Cardiac muscle cell (in vitro differentiated cells and primary cell): ENCODE results near the gene OST4. TPM values are rescaled to one million over a fixed set of nuclear protein-coding genes. Genes with fewer than 3 reads are reported as not detected.

ENCODE experiments used
- DNase-seq, 2 donors: peaks; one replicate each; pipeline versions ENCODE4 v3.0.0 to v3.0.0-alpha.2; 2010 to 2017; ENCODE audit warnings: low read depth in 1 of 2, low spot score in 1 of 2
- H3K27ac ChIP-seq: fragments of 200-600 bp; sonication (generic); 2 replicates; pipeline ENCODE4 v1.5.1; 2016
- H3K27me3 ChIP-seq: fragments of 200-600 bp; sonication (generic); 2 replicates; pipeline ENCODE4 v1.6.0; 2016; ENCODE audit warnings: control low read depth
- H3K36me3 ChIP-seq: fragments of 200-600 bp; sonication (generic); 2 replicates; pipeline ENCODE4 v1.5.1; 2016; ENCODE audit warnings: control low read depth
- H3K4me1 ChIP-seq: fragments of 200-600 bp; sonication (generic); 2 replicates; pipeline ENCODE4 v1.8.1; 2017; ENCODE audit warnings: low read depth, mild to moderate bottlenecking, mixed run types
- H3K4me3 ChIP-seq: fragments of 200-600 bp; sonication (generic); 2 replicates; pipeline ENCODE4 v1.5.1; 2016; ENCODE audit warnings: mild to moderate bottlenecking
- H3K9me3 ChIP-seq: fragments of 200-600 bp; sonication (generic); 2 replicates; pipeline ENCODE4 v1.5.1; 2017; ENCODE audit warnings: low read depth, mild to moderate bottlenecking, control low read depth
- polyA plus RNA-seq: library from polyadenylated mRNA; unstranded; fragments of >200 nt; fragmentation: Nextera tagmentation; extraction: Ambion mirVana; gene quantifications from 2 replicates; pipeline ENCODE4 v1.2.1, GENCODE V29; 2016
- total RNA-seq: library from RNA; depleted of rRNA; stranded (reverse); fragments of >200 nt; gene quantifications from 2 replicates; pipeline ENCODE4 v1.2.3, GENCODE V29; 2016
- TF ChIP-seq, protein P1 (sequence below): IDR thresholded peaks from 2 replicates; pipeline ENCODE4 v1.5.1; 2012; ENCODE audit warnings: low read depth, mild to moderate bottlenecking, low read length

The OST4 gene
- total and polyA plus RNA-seq, 2 experiments from 2014 or later: 289 to 779 TPM

DNA sequence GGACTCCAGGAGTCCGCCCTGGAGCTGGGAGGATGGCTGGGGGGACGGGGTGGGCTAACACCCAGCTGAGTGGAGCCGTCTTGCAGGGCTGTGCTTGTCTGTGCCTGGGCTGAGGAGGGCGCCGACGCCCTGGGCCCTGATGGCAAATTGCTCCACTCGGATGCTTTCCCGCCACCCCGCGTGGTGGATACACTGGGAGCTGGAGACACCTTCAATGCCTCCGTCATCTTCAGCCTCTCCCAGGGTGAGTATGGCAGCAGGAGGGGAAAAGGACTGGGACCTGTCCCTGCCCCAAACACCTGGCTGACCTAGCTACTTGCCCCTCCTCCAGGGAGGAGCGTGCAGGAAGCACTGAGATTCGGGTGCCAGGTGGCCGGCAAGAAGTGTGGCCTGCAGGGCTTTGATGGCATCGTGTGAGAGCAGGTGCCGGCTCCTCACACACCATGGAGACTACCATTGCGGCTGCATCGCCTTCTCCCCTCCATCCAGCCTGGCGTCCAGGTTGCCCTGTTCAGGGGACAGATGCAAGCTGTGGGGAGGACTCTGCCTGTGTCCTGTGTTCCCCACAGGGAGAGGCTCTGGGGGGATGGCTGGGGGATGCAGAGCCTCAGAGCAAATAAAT, 28.0 kb upstream of the OST4 start:
- no peak for DNase-seq
- H3K36me3 ChIP-seq: no peaks in the 10 kb centered on the region
- no peaks in the 10 kb centered on the region for H3K27me3 ChIP-seq
- H3K9me3 ChIP-seq: no peaks in the 10 kb centered on the region
- H3K4me1 ChIP-seq: no peaks in the 10 kb centered on the region
- TF ChIP-seq, protein P1, sequence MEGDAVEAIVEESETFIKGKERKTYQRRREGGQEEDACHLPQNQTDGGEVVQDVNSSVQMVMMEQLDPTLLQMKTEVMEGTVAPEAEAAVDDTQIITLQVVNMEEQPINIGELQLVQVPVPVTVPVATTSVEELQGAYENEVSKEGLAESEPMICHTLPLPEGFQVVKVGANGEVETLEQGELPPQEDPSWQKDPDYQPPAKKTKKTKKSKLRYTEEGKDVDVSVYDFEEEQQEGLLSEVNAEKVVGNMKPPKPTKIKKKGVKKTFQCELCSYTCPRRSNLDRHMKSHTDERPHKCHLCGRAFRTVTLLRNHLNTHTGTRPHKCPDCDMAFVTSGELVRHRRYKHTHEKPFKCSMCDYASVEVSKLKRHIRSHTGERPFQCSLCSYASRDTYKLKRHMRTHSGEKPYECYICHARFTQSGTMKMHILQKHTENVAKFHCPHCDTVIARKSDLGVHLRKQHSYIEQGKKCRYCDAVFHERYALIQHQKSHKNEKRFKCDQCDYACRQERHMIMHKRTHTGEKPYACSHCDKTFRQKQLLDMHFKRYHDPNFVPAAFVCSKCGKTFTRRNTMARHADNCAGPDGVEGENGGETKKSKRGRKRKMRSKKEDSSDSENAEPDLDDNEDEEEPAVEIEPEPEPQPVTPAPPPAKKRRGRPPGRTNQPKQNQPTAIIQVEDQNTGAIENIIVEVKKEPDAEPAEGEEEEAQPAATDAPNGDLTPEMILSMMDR: no peak
- H3K4me3 ChIP-seq: no peak overlapping the region
- H3K27ac ChIP-seq: no peak overlapping the region

- no peaks in the 10 kb centered on the region for H3K36me3 ChIP-seq
- H3K27me3 ChIP-seq: no peaks in the 10 kb centered on the region
- H3K4me1 ChIP-seq: no peaks in the 10 kb centered on the region
- no peak overlapping the region for H3K27ac ChIP-seq
- no peak for DNase-seq
- TF ChIP-seq, protein P1: no peak
- H3K9me3 ChIP-seq: no peaks in the 10 kb centered on the region
- no peak overlapping the region for H3K4me3 ChIP-seq
These were observed 25.9 kb upstream of the OST4 start for GRCh38 chr2:27097341-27097740.

DNA sequence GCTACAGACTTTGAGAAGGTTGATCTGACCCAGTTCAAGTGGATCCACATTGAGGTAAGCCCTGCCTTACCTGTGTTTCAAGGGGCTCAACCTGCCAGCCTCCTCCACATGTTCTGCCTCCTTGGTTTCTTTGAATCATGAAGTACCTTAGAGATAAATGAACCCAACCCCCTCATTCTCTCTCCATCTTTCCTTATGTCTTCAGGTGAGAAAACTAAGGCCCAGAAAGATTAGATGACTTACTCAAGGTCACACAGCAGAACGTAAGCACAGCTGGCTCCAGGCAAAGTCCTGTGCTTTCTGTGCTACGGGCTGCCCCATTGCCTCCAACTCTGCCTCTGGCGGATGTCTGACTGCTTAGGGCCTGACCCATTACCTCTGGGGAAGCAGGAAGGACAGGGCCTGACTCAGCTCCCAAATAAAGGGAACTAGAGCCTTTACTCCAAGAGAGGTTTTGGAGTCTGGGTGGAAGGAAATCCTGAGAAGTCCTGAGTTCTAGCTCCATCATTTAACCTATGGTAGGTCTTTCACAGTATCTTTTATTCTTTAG, 25.4 kb upstream of the OST4 start:
- Histone ChIP-seq H3K4me3 (no peak overlapping the region), H3K9me3 (no peaks in the 10 kb centered on the region), H3K4me1 (no peaks in the 10 kb centered on the region), H3K36me3 (no peaks in the 10 kb centered on the region), H3K27me3 (no peaks in the 10 kb centered on the region), H3K27ac (no peak overlapping the region)
- DNase-seq: no peak
- TF ChIP-seq, protein P1: no peak

DNA sequence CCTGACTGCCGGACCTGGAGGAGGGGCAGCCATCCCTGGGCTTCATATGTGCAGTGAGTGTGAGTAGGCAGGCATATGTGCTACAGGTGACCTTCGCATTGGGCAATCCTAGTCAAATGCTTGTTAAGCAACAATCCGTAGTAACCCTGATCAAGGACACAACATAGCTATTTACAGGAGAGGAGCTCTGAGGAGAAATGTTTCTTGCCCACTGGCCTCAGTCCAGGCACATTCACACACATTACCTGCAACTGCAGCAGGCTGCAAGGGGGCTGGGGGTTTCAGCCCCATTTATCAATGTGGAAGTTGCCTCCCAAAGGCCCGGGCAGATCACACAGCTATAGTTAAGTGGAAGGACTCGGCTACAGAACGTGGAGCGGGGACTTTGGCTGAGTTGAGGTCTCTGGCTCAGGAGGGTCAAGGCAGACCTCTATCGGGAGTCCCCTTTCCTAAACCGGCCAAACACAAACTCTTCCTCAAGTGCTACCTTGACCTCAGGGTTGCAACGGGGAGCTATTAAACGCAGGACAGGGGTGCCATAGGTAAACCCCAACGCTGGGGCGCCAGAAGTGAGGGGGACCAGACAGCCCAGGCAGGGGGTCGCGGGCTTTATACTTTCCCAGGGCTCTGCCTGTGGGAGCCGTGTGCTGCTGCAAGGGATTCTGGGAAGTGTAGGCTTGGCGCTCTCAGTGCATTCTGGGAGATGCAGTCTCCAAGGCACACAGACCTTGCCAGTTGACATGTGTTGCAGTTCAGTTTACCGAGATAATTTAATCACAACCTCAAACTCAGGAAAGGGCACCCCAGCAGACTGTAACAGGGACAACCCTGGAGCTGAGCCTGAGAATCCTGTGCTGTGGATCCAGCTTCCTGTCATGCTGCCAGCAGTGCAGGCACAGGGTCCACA, 24.5 kb upstream of the OST4 start:
- Histone ChIP-seq H3K27ac (peak overlapping the region; percentile 8), H3K9me3 (no peaks in the 10 kb centered on the region), H3K36me3 (no peaks in the 10 kb centered on the region), H3K4me1 (no peaks in the 10 kb centered on the region), H3K4me3 (no peak overlapping the region), H3K27me3 (no peaks in the 10 kb centered on the region)
- peak; percentile 63 to 72 for DNase-seq
- TF ChIP-seq, protein P1: no peak

- no peak overlapping the region for H3K4me3 ChIP-seq
- H3K27ac ChIP-seq: no peak overlapping the region
- H3K9me3 ChIP-seq: no peaks in the 10 kb centered on the region
- H3K4me1 ChIP-seq: no peaks in the 10 kb centered on the region
- no peaks in the 10 kb centered on the region for H3K27me3 ChIP-seq
- TF ChIP-seq, protein P1: no peak
- H3K36me3 ChIP-seq: no peaks in the 10 kb centered on the region
- no peak for DNase-seq
These were observed 23.9 kb upstream of the OST4 start for GRCh38 chr2:27095427-27095744.
